Amygdala (tissue), 56 donors: ENCODE results near the gene TXNL4A.
A peak's percentile ranks its signal among the peaks of the same experiment; 100 is the strongest.
"Not testable (repeated sequence)": the region's sequence is repeated elsewhere in the genome, so short reads cannot be mapped to it uniquely, and the experiment has no call there.

Experiments used
- DNase-seq, 56 donors: peaks; one replicate each; lab custom pipeline; 2025; lab: John Stamatoyannopoulos, UW

The TXNL4A gene, protein sequence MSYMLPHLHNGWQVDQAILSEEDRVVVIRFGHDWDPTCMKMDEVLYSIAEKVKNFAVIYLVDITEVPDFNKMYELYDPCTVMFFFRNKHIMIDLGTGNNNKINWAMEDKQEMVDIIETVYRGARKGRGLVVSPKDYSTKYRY

DNA sequence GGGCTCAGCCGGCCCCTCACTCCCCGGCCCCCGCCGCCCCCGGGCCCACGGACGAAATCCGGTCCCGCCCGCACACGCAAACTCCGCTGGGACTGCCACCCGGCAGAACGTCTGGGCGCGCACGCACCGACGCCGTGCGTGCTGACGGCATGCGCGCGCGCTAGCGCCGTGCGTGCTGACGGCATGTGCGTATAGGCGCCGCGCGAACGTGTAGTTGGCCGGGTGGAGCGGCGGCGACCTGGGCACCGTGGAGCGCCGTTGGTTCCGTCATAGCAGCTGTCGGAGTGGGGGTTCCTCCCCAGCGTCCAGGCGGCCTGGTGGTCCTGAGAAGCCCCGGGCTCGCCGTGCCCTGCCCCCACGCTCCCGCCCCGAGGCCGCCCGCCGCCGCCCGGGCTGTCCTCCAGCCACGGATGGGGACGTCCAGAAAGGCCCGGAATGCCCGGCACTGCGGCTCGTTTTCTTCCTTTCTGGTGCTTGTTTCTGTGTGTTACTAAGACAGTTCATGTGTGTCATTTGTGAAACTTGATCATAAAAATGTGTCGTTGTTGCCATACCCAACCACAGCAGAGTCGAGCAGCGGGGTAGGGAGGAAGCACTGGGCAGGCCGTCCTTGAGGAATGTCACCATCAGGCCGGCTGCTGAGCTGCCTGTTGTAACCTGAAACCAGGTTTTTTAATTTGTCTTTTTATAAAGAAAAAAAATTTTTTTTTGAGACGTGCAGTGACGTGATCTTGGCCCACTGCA, at the start of gene TXNL4A:
TXNL4A (minus strand) TSS at position 113 of the 744 bp plus-strand sequence. CDS start 171 bp downstream, outside the sequence.
- DNase-seq: peak in 55 of 56 donors; percentile 36 to 93 (median 75)

DNA sequence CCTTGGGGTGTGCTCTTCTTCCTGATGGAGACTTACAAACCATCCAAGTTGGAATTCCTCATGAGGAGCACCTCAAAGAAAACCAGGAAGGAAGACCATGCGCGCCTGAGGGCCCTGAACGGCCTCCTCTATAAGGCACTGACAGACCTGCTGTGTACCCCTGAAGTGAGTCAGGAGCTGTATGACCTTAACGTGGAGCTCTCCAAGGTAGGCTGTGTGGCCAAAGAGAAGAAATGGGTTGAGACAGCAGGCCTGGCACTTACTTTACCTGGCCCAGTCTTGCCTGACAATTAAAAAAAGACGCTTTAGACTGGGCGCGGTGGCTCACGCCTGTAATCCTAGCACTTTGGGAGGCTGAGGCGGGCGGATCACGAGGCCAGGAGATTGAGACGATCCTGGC, 48.9 kb upstream of the TXNL4A start:
- no peak for DNase-seq

DNA sequence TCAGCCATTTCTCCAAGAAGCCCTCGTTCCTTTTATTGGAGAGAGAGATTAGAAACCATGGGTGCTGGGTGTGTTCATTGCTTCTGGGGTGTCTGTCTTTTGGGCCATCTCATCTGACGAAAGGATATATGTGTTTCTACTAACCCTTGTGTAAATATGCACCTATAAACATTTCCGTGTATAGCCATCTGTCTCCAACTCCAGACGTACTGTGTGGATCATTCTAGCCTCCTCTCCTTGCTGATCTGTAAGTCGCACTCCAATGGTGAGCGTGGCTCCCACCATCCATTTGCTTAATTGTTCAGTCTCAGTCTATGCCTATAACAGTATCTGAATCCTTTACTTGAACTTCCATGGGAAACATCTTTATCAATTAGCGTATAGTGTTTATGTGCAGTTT, 47.6 kb upstream of the TXNL4A start:
- DNase-seq: no peak

DNA sequence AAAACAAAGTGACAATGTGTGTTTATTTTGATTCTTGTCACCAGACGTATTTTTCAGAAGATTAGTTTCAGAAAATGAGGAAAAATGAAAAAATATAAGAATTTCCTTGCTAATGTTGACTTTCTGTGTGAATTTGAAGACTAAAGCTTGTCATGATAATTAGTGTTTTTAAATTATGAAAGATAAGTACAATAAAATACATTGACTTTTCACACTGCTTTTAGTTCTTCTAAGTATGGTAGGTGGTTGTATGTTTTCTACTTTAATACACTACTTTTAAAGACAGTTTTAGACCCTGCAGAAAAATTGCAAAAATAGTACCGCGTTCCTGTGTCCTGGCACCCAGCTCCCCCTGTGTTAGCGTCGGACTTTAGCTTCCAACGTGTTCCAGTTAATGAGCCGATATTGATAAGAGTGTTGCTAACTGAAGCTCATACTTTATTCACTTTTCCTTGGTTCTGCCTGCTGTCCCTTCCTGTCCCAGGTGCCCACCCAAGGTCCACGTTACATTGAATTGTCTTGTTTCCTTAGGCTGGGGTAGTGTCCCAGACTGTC, 46.6 kb upstream of the TXNL4A start:
- no peak for DNase-seq

DNA sequence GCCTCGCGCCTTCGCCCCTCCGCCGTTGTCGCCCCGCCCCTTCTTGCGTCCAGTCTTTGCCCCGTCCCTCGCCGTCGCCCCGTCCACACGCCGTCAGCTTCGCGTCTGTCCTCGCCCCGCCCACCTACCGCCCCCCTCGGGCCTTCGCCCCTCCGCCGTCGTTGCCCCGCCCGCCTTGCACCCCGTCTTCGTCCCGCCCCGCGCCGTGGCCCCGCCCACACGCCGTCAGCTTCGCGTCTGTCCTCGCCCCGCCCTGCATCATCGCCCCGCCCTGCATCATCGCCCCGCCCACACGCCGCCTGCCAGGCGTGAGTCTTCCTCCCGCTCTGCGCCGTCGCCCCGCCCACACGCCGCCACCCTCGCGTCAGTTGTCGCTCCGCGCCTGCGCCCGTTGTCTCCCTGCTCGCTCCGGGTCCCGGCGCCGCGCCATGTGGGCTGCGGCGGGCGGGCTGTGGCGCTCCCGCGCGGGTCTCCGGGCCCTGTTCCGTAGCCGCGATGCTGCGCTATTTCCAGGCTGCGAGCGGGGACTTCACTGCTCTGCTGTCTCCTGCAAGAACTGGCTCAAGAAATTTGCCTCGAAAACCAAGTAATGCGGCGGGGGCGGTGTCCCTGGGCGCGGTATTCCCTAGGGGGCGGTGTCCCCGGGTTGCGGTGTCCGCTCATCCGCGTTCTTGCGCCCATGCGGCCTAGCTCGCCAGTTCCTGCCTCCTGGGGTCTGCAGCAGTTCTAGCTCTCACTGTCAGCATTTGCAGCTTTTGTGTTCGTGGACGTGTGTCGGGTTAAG, 45.9 kb upstream of the TXNL4A start, which contains the start of gene RBFA:
RBFA (plus strand) TSS at position 367 of the 784 bp plus-strand sequence; CDS start at position 429, 62 bp downstream.
- peak; percentile 90 to 100 (median 99) for DNase-seq

DNA sequence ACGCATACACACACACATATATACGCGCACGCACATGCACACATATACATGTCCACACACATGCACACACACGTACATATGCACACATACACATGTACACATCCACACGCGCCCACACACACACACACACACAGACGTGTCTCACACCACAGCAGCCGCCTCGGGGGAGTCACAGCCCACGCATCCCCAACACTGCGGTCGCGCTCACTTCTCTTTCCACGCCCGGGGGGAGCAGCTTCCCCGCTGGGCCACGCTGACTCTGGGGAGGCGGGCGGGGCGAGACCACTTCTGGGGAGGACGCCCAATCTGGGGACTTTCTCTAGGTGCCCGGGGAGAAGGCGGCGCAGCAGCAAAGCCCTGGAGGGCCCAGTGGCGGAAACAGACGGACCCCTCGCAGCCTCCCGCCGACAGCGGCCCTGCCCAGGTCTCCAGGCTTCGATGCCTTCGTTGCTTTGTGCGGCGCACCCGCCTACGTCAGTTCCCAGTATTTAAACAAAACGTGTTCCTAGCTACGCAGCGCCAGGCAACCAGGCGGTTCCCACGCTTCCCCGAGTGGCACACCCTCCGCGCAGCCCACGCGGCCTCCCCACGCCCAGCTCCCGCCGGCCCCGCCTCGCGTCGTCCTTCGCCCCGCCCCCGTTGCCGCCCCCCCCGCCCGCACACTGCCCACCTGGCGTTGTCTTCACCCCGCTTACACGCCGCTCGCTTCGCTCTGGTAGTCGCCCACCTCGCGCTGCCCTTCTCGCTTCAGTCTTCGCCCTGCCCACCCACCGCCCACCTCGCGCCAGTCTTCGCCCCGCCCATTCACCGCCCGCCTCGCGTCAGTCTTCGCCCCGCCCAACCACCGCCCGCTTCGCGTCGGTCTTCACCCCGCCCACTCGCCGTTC, 45.1 kb upstream of the TXNL4A start:
- peak in 23 of 56 donors; percentile 30 to 93 (median 77) for DNase-seq

DNA sequence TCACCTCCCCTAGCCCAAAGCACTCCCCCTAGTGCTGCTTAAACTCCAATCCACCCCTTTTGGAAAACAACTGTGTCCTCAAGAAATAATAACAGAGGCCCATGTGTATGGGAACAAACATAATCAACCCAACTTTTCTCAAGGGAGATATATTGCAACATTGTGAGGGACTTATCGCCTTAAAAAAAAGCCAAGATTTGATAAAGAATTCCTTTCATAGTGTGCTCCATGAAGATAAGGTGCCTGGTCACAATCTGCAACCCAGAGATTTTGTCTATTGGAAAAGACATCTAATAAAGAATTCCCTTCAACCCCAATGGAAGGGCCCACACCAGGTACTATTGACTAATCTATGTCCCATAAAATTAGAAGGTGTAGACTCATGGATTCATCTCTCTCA, 41.3 kb upstream of the TXNL4A start:
- DNase-seq: no peak

DNA sequence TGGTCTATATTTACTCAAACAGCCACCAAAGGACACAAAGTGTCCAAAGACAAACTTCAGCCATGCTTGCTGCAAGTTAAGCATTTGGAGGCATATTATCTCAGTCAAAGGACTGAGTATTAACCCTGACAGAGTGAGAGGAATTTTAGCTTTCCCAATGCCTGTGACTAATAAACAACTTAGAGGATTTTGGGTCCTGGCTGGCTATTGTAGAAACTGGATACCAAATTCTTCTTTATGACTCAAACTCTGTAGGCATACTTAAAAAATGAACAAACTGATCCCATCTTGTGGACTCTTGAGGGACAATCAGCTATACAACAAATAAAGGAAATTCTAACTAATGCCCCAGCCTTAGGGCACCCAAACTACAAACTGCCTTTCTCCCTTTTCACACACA, 39.4 kb upstream of the TXNL4A start:
- not testable (repeated sequence) for DNase-seq

DNA sequence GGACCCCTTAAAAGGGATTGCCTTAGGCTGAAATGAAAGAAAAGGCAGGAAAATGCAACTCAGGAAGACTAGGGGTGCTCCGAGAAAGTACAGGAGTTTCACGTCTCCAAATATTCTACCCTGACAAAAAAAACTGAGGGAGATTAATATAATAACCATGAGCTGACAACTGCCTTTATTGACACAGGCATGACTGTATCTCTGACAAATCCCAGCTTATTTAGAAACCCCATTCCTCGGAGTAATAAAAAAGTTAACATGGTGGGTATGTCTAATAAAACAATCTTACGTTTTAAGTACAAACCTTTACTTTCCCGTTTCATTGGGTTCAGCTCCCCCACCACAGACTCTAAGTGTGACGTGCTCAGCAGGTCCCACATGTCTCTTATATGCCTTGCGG, 38.0 kb upstream of the TXNL4A start:
- no peak for DNase-seq

DNA sequence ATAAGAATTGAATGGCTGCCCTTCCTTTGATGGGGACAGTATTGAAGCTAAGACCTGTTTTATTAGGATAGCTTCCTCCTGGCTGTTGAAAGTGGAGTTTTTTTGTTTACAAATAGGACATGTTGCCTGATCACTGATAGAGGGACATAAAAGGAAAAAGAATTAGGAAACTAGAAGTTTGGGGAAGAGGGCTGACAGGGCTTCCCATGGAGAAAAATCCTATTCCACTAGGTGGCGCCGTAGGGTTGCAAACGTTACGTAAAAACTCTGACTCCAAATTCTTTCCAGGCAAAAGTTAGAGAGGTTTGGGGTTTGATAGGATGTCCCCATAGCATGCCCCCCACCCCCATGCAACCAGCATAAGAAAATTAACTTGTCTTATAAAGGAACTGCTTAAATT, 34.8 kb upstream of the TXNL4A start:
- DNase-seq: no peak

DNA sequence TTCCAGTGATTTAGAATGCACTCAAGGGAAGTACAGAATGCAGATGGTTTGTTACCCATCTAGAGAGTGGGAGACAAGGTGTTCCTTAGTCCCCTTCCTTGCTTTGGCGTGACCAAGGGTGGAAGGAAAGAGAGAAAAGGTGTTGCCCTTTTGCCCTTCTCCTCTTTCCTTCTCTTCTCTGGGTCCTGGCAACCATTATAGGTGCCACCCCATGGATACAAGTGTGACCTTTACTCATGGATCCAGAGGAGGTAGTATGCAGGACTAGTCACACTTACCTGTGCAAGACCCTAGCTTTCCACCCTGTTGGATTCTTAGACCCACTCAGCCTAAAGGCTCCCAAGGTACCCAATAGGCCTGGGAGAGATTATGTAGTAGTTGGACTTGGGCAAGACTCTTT, 34.2 kb upstream of the TXNL4A start:
- DNase-seq: no peak

DNA sequence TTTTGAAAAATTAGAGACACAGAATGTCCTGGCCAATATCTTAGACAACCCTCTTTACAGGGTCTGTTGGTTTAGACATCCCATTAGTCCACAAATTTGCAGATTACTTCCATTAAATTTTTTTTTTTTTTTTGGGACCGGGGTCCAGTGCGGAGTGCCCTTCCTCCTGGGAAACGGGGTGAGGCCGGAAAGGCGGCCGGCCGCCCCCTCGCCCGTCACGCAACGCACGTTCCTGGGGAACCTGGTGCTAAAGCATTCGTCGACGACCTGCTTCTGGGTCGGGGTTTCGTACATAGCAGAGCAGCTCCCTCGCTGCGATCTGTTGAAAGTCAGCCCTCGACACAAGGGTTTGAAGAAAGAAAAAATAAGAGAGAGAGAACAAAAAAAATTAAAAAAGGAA, 24.4 kb upstream of the TXNL4A start:
- DNase-seq: no peak

DNA sequence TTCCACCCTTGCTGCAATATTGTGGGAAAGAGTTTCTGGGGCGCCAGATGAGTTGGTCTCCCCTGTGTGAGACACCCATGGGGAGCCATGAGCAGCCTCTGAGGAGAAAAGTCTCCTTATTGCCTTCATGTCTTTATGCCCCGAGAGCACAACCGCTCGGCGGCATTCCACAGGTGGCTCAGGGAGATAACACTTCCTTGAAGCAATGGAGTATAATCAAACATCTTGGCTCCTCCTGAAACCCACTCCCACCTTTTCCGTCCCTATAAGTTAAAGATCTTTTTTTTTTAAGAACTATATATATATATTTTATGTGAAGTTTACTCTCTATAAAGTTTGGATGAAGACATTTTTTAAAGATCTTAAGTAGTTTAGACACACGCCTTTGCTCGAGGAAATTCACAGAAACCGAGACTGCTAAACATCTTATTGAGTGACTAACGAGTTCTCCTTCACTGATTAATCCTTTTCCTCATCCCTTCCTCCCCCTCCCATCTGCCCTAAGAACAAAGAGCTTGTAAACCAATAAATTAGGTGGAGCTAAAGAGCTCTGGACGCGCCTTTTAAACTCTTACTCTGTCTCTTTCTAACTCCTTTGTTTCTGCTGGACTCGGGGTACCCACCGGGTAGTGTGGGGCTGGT, 23.3 kb upstream of the TXNL4A start:
- not testable (repeated sequence) for DNase-seq

DNA sequence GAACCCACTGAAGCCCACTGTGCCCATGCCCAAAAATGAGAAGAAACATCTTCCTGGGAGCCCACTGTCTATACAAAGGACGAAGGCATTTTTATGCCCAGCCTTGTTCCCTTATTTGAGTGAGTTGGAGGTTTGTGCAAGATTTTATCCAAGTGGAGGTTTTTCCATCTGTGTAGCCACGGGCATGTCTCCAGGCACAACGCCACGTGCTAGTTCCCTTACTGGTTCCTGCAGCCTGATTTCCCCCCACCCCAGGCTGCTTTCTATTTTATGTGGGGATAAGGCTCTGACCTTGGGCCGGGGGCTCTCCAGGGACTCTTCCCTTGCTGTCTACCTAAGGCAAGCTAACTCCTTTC, 22.2 kb upstream of the TXNL4A start:
- DNase-seq: peak in 1 of 56 donors; percentile 47

DNA sequence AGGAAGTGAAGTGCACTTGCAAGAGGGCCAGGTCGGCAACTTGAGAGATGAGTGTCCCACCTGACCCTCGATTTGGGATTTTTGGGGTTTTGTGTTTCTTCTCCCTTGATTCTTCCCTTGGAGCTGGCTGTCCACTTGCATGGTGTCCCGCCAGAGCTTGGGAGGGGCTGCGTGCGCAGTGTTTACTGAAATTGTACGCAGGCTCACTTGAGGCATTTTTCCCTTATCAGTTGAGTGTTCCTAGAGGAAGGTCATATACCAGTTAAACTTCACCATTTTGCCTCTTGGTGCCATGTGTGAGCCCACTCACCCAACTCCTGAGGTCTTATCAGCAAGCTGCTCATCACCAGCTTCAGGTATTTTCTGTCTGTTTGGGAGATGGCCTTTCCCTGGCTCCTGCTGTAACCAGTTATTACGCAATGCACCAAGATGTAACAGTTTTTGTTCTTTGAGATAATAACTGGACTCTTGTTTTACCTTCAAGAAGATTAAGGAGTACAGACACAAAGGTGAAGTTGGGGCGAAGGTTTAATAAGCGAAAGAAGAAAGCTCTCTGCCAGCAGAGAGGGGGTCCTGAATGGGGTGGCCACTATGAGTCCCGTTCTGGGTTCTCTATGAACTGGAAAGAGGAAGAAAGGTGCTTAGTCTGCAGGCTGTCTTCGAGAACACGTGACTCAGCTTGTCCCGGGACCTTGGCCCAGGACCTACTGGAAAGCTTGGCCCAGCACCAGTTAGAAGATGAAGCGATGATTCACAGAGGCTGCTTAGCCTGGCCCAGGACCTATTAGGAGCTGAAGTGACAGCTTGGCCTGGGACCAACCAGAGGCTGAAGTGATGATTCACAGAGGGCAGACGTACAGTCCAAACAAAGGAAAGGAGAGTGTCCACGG, 21.5 kb upstream of the TXNL4A start:
- peak in 14 of 56 donors; percentile 3 to 55 (median 14) for DNase-seq

DNA sequence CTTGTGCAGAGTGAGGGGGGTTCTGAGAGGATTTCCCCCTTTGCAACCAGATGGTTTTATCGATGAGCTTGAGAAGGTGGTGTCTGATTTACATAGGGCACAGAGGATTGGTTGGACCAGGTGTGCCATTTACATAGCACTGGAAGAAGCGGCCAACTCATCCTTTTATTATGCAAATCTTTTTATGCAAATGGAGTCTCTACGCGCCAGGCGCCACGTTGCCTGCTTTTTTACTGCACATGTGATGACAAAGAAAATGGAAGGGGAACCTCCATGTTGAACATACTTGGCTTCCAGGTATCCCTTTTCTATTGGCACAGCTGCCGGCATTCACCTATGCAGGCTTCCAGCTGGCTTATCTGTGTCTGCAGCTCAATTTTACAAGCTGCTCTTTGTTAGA, 18.4 kb upstream of the TXNL4A start:
- DNase-seq: no peak

DNA sequence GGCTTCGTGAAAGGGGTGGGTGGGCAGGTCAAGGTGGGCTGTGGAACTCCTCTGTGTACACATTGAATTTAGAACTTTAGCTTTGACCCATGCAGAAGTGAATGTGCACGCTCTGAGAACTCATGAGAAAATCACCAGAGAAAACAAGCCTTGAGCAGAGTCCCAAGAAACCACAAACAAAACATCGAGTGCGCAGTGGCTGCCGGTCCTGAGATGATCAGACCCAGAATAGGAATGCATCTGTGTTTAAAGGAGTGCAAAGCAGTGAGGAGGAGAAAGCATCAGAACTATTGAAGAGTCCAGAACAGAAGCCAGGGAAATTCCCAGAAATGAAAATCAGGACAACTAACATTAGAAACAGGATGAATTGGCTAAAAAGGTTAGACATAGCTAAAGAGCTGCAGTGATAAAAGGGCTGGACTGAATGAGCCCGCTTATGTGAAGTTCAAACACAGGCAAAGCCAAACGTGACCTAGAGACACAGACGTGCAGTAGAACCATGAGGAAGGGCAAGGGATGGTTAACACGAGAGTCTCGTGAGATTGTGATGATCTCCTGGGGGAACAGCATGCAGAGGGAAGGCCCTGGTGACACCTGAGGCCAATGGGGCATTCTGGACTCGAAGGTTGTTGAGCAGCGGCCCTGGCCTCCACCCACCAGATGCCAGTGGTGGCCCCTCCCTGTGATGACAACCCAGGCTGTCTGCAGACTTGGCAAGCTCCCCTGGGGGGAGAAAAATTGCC, 16.4 kb upstream of the TXNL4A start:
- no peak for DNase-seq

DNA sequence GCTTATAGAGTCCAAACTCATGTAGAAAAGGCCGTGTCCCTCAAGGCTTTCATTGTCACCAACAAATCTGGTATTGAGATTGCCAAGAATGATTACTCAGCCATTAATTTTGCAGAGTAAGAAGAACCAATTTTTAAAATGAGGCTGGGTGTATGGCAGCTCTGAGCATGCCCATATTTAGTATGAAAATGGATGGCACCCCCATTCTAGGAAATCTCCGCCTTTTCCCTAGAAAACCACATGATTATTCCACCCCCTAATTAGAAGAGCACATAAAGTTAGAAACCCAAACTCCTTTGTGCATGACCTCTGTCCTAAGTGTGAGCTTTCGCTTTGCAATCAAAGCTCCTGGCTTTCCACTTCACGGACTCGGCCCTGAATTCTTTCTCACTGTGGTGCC, 14.1 kb upstream of the TXNL4A start:
- no peak for DNase-seq
